ENCODE measurements around the gene ACAD11.

ACAD11 gene, protein sequence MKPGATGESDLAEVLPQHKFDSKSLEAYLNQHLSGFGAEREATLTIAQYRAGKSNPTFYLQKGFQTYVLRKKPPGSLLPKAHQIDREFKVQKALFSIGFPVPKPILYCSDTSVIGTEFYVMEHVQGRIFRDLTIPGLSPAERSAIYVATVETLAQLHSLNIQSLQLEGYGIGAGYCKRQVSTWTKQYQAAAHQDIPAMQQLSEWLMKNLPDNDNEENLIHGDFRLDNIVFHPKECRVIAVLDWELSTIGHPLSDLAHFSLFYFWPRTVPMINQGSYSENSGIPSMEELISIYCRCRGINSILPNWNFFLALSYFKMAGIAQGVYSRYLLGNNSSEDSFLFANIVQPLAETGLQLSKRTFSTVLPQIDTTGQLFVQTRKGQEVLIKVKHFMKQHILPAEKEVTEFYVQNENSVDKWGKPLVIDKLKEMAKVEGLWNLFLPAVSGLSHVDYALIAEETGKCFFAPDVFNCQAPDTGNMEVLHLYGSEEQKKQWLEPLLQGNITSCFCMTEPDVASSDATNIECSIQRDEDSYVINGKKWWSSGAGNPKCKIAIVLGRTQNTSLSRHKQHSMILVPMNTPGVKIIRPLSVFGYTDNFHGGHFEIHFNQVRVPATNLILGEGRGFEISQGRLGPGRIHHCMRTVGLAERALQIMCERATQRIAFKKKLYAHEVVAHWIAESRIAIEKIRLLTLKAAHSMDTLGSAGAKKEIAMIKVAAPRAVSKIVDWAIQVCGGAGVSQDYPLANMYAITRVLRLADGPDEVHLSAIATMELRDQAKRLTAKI

GRCh38 chr3:132659365-132660051 is at the start of gene ACAD11:
TSS of gene ACAD11 (minus strand) at chr3:132659809. CDS start at chr3:132659751, 58 bp downstream.
- peak; percentile 70 for DNase-seq

DNA sequence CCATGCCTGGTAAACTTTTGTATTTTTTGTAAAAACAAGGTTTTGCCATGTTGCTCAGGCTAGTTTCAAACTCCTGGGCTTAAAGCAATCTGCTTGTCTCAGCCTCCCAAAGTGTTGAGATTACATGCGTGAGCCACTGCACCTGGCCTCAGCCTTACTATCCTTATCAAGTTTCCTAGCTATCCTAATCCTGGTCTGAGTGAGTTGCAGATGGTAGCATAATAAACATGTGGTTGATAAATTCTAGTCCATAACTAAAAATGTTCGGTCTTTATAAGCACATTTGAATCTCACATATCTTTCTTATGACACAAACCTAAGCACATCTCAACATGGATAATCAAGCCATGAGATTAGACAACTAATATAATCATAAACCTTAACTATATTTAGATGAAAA is 44.1 kb upstream of the ACAD11 start:
- DNase-seq = no peak

DNA sequence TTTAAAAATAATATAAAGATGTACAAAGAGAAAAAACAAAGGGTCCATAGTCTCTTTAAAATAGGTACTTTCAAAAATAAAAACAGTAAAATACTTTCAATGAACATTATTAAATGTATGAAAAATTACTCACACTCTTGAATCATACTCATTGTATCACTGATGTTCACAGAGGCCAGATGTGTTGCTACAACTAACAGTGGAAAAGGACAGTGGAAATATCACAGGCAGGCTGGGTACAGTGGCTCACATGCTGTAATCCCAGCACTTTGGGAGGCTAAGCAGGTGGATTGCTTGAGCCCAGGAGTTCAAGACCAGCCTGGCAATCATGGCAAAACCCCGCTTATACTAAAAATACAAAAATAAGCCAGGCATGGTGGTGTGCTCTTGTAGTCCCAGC is 35.8 kb upstream of the ACAD11 start:
- no peak for DNase-seq

- DNase-seq = no peak
Measured at GRCh38 chr3:132694991-132695390, 35.4 kb upstream of the ACAD11 start.

GRCh38 chr3:132690040-132690439 is 30.4 kb upstream of the ACAD11 start:
- no peak for DNase-seq

GRCh38 chr3:132682201-132682600 is 22.6 kb upstream of the ACAD11 start:
- no peak for DNase-seq

GRCh38 chr3:132681421-132681820 is 21.8 kb upstream of the ACAD11 start:
- no peak for DNase-seq

- no peak for DNase-seq
Measured at GRCh38 chr3:132679911-132680310, 20.3 kb upstream of the ACAD11 start.

GRCh38 chr3:132675408-132675807 is 15.8 kb upstream of the ACAD11 start:
- DNase-seq = no peak

DNA sequence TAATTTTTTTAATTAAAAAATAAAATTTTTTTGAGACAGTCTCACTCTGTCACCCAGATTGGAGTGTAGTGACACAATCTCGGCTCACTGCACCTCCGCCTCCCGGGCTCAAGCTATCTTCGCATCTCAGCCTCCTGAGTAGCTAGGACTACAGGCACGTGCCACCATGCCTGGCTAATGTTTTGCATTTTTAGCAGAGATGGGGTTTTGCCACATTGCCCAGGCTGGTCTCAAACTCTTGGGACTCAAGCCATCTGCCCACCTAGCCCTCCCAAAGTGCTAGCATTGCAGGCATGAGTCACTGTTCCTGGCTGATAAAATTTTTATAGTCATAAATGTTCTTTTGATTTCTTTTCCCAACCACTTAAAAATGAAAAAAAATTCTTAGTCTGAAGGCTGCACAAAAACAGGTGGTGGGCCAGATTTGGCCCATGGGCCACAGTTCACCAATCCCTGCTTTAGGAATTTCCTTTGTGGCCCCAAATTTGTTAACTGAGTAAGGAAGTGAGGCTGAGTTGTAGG is 9.7 kb upstream of the ACAD11 start:
- DNase-seq = no peak

DNA sequence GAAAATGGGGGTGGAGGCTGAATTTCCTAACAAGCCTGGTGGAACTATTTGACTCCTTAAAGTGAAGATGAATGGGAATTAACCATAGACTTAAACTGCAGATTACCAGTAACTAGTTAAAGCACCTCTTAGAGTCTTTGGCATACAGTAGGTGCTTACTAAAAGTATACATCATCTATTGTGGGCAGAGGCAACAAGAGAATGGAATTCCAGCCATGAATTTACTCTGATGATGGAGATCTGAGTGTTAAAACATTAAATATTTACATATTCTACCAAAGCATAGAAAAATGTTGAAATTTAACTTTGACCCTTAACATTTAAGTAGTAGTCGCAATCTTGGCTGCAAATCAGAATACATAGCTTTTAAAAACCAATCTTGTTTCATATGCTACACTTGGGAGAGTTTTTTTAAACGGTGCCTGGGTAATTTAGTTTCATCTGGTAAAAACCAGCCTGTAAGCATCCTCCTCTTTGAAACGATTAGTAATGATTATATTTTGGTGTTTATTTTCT is 5.7 kb upstream of the ACAD11 start:
- DNase-seq = no peak

DNA sequence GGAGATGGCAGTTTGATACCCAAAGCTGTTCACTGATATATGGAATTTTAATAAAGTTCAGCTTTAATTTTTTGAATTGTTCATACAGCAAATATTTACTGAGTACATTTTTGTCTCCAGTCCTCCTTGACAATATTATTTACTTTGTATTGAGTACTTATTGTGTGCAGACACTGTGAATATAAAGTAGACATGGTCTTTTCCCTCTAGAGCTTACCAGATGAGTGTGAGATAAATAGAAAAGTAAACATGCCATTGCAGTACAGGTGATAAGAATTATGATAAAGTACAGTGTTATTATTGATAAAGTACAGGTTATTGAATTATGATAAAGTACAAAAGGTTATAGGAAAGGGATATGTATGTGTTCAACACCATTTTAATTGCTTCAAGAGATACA is 2.6 kb upstream of the ACAD11 start:
- DNase-seq = no peak

DNA sequence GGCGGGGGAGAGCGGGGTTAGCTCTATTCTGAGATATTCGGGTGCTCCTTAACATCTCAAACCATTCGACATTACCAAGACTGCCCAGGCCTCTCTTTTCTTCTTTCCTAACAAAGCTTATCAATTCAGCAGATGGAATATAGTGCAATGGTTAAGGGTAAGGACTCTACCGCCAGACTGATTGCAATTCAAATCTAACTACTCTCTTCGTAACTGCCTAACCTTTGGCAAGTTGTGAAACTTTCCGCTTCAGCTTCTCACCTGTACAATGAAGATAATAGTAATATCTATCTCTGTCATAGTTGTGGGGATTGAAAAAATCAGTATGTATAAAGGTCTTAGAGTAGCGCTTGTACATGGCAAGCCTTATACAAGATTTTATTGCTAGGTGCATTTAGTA is 1.5 kb upstream of the ACAD11 start:
- DNase-seq = no peak

DNA sequence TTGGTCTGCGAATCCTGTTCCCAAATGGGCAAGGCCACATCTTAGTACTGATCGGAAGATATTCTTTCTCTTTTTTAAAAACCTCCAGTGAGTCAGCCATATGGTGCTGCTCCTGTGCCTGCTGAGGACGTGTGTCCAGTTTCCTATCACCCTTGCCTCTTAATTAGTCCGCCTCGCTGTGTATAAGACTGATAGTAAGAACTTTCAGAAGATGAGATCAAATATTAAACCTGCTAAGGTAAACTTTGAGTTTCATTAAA is 1.1 kb upstream of the ACAD11 start:
- DNase-seq = no peak

GRCh38 chr3:132660052-132660810 is 622 bp upstream of the ACAD11 start, which contains the start of gene UBA5:
TSS of gene UBA5 (plus strand) at chr3:132660329. CDS start at chr3:132660538, 209 bp downstream.
- DNase-seq = peak; percentile 73

DNA sequence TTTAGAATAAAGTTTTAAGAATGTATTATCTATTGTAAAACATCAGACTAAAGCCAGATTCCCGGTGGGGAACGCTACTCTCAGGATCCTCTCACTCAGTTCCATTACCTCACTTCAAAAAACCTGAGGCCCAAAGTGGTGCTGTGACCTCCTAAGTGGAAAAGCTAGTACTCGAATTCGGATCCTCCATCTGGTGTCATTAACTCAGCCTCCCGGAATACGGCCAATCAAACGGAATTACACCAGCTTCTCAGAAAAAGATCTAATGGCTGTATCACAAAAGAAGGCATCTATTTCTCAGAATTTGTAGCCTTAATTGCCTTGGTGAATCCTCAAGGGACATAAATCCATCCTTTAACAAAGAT is 627 bp downstream of the ACAD11 start:
- DNase-seq = no peak

DNA sequence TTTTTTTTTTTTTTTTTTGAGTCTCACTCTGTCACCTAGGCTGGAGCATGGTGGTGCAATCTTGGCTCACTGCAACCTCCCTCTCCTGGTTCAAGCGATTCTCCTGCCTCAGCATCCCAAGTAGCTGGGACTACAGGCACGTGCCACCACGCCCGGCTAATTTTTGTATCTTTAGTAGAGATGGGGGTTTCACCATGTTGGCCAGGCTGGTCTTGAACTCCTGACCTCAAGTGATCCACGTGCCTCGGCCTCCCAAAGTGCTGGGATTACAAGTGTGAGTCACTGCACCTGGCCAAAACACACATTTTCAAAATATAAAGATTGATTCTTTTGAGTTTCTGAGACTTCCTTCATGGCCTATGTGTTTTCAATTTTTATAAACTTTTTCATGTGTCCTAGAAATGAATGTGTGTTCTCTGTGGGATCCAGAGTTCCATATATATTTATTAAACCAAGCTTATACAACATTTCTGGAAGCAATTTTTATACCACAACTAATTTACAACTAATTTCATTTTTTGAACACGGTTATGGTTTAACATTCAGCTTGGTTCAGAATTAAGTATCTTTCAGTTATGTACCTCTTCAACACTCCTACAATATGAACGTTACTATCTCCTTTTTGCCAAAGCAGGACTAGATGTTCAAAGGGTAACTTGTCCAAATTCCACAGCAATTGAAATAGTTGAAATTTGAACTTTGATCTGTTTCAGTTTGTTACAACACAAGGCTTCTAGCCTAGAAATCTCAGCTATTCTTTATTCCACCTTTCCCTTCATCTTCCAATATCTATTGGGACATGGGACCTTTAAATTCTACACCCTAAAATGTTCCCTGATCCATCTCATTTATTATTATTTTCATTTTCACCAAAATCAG is 1.5 kb downstream of the ACAD11 start:
- DNase-seq = no peak

GRCh38 chr3:132655471-132655870 is 4.1 kb downstream of the ACAD11 start:
- DNase-seq = no peak

GRCh38 chr3:132654721-132655120 is 4.9 kb downstream of the ACAD11 start:
- no peak for DNase-seq

DNA sequence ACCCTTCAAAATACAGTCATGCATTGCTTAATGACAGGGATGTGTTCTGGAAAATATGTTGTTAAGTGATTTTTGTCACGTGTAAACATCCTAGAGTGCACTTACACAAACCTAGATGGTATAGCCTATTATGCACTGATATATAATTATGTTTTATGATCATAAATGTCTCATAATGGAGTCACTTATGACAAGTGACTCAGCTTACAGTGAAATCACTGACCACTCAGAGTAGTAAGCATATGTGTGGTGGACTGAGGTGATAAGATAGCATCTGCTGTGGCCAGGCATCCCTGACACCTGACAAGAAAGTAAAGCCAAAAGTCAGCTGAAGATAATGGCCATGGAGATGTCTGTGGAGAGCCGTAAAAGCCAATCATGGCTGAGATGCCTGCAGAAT is 5.4 kb downstream of the ACAD11 start:
- no peak for DNase-seq

GRCh38 chr3:132652640-132653270 is 6.9 kb downstream of the ACAD11 start:
- DNase-seq = peak; percentile 0

Data from inflammatory macrophage treated with lipopolysaccharide for 4 hours (primary cell).